ENCODE measurements around the gene KAT2A.

DNA sequence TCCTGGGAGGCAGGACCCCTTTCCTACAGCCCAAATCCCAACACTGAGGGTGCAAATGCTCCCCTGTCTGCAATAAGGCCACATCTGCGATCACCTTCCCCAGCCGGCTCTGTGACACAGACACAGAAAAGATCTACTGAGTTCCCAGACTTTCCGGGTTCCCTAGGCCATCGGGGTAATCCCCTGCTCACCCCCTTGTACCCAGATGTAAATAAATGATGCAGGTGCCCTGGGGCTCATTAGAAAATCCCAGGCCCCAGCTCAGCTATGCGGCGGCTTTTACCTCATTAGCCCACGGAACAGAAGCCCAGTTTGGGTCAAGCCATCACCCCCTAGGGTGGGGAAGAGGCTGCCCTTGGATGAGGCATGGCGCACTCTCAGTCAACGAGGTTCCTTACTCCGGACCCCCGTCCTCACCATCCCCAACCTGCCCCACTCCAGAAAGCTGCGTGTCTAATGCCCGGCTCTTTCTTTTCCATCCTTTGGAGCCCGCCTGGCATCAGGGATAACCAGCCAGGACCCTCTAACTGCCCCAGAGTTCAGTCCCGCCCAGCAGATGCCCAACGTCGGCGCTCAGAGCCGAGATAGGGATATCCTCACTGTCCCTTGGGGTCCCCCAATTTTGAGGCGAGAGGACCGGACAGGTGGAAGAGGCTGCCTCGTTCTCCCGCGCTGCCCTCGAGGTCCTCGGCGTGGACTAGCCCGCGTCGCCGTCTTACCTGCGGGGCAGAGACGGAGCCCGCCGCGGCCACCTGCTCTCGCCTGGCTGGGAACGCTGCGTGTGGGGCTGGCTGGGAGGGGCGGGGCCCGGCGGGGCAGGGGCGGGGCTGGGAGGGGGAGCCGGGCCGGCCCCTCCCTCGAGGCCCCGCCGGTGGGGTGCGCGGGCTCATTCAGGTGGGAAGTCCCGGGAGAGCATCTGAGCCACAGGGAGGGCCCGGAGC, 23.2 kb downstream of the KAT2A start, which contains the start of gene ZNF385C:
- no peak for TF ChIP-seq POLR2AphosphoS5 (IDR thresholded peaks at IDR 0.05; ENCODE audit: borderline replicate concordance, low read depth, low read length)
- TF ChIP-seq EZH2 (IDR thresholded peaks at IDR 0.05), result no peak
- TF ChIP-seq FOXP2 (optimal IDR thresholded peaks at IDR 0.05; ENCODE audit: control extremely low read depth, extremely low read length, insufficient read depth), result no peak

Data from SK-N-MC (cell line).